GM11168 (cell line): ENCODE results near the gene GDPD5.

ENCODE experiments used
- in situ Hi-C: fragments of 300-500 bp; cut with MboI; formaldehyde crosslinking; loops from one replicate; pipeline ENCODE4 v1.12.0; 2022; ENCODE audit warnings: low sequenced_read_pairs; ENCODE audit not compliant: unreplicated experiment

GDPD5 gene

DNA sequence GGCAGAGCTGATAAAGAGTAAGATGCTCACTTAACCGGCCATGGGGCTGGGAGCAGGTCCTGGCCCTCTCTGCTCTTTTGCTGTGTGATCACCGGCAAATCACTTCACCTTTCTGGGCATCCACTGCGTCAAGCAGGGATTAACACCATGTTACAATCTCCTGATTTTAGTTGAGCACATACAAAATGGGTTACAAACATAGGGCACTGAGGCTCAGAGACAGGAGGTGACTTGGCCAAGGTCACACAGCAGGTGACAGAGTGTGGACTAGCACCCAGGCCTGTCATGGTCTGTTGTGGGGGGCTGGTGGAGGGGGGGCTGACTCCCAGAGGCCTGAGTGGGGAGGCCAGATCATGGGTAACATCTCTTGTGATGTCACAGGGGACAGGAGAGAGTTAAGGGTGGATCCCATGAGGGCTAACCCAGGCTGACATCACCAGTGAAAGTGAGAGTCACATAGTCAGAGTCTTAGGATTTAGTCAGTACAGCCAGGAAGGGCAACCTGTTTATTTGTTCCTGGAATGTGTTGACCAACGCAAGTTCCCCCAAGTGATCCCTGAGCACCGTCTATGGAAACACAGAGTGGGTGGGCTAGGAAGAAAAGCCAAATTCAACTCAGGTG, 27.8 kb downstream of the GDPD5 start:
- in situ Hi-C loops: no loop called here

DNA sequence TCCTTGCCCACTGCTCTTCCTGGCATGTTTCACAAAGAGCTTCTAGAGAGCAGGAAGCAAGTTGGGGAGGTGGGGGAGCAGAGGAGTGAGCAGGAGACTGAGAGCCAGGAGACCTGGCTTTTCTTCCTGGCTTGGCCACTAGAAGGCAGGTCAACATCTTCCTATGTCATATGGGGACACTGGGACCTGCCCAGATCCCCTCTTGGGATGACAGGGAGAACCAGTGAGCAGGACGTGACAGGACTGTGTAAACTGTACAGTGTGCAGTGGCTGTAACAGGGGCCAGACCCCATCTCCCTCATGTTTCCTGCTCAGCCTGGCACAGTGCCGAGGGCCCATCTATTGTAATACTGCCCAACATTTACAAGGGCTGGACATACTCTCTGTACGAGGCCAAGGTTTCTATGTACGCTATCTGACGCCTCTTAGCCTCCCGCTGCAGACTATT, 29.4 kb downstream of the GDPD5 start:
- in situ Hi-C loops: no loop called here

DNA sequence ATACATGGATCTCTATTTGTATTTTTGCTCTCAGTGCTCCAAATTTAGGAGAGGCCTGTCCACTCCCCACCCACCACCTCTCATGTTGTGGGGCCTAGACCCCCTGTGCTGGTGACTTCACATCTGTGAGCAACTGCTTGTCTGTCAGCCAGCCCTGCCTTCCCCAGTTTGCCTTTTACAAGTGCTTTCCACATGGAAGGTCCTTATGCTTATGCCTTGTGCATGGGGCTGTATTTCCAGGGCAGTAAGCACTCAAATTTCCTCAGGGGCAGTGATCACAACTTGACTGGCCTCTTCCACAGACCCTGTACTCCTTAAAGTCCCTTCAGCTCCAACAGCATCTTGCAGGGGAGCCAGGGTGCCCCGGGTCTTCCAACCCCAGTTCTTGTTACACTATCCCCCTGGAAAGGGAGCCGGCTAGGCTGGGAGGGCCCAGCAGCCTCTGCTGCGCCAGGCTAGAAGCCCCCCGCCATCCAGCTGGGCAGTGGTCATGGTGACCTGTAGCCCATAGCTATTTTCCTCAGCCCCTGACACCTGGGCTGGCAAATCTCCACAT, 29.9 kb downstream of the GDPD5 start:
- in situ Hi-C loops: no loop called here

- in situ Hi-C loops: no loop called here
Observed at GRCh38 chr11:75493626-75494025, 32.1 kb downstream of the GDPD5 start.

GRCh38 chr11:75492181-75492820, 33.4 kb downstream of the GDPD5 start:
- in situ Hi-C loops: no loop called here

- in situ Hi-C loops: no loop called here
Observed at GRCh38 chr11:75491465-75491864, 34.3 kb downstream of the GDPD5 start.

DNA sequence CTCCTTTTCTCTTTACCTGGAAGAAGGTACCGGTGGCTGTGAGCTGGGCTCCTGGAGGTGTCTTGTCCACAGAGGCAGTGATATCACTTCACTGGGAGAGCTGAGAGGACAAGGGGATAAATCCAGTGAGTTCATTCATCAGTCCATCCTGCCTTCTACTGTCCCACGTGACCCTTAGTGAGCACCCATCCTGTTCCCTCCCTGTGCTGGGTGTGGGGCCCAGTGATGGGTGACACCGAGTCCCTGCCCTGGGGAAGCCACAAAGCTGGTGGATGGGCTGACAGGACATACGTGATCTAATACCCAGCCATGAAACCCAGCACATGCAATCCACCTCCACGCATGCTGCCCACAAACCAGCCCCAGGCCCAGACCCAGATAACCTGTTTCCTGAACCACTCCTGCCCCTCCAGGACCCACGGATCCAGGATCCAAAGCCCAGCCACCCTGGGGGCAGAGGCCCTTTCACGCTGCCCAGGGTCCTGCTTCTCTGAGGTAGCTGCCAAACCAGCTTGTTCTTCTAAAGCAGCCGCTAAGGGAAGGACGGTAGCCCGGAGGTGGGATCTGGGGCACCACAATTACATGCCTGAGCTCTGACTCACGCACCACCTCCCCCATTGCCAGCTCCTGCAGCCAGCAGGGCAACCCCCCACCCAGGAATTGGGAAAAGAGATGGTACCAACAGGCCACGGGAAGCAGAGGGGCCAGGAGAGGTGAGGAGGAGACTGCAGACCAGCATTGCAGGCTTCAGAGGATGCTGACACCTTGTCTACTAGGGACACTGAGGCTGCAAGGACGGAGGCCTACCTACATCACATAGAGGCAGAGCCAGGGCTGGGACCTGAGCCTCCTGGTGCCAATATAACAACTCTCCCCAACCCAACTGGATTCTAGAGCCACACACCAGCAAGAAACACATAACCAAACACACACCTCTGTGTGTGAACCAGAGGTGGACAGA, 35.2 kb downstream of the GDPD5 start:
- in situ Hi-C loops: no loop called here

GRCh38 chr11:75487365-75487764, 38.4 kb downstream of the GDPD5 start:
- in situ Hi-C loops: no loop called here

- in situ Hi-C loops: no loop called here
Observed at GRCh38 chr11:75485742-75486141, 40.0 kb downstream of the GDPD5 start.

GRCh38 chr11:75482931-75483469, 42.7 kb downstream of the GDPD5 start:
- in situ Hi-C loops: no loop called here

- in situ Hi-C loops: no loop called here
Observed at GRCh38 chr11:75481922-75482606, 43.7 kb downstream of the GDPD5 start.

- in situ Hi-C loops: no loop called here
Observed at GRCh38 chr11:75481223-75481921, 44.4 kb downstream of the GDPD5 start.

- in situ Hi-C loops: no loop called here
Observed at GRCh38 chr11:75480185-75481175, 45.3 kb downstream of the GDPD5 start.

GRCh38 chr11:75479597-75480145, 46.1 kb downstream of the GDPD5 start:
- in situ Hi-C loops: no loop called here

DNA sequence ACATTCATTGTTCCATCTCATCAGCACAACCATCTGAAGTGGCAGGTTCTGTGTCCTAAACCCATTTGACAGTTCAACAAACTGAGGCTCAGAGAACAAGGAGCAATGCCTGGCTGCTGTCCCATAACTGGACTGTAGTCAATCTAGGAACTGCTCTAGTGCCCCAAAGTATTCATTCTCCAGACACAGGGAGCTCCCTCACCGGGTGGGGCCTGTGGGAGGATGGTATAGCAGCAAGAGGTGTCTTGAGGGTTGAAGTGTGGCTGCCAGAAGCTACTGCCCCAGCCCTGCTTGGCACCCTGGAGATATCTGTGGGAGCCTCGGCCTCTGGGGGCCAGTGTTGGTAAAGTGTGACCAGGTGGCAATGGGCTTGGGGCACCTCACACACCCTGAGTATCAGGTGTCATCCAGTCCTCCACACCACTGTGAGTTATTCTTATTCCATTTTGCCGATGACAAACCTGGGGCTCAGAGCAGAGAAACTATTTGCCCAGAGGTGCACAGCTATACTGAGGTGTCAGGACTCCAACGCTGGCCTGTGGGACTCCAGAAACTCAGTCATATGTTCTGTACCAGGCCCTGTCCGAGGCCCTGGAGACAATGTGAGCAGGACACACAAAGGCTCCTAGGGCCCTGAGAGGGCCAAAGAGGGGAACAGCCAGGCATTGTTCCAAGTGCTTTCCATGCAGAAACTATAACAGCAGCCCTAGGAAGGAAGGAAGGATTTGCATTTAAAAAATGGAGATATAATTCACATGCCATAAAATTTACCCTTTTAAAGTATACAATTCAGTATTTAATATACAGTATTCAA, 46.8 kb downstream of the GDPD5 start:
- in situ Hi-C loops: no loop called here

- in situ Hi-C loops: no loop called here
Observed at GRCh38 chr11:75477614-75477935, 48.2 kb downstream of the GDPD5 start.
